Kidney glomerular epithelial cell (primary cell): Measurements from ENCODE around the gene QSER1.
"Not testable (repeated sequence)": the region's sequence is repeated elsewhere in the genome, so short reads cannot be mapped to it uniquely, and the experiment has no call there.

ENCODE experiments used
- DNase-seq: peaks from one replicate; lab custom pipeline; 2025; lab: John Stamatoyannopoulos, UW

Gene QSER1

DNA sequence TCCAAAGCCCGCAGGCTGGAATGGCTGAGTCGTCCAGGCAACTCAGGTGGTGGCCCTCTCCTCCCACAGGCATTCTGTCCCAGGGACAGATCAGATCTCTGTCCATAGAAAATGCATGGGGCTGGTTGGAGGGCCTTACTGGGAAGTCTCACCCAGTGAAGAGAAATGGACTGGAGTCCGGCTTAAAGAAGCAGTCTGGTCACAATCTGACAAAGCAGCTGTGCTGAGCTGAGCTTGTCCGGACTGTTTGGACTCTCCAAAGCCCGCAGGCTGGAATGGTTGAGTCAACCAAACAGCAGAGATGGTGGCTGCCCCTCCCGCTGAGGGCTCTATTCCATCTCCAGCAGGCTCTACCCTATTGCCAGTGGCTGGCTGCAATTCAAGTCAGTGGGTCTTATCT, 108.7 kb downstream of the QSER1 start:
- no peak for DNase-seq

DNA sequence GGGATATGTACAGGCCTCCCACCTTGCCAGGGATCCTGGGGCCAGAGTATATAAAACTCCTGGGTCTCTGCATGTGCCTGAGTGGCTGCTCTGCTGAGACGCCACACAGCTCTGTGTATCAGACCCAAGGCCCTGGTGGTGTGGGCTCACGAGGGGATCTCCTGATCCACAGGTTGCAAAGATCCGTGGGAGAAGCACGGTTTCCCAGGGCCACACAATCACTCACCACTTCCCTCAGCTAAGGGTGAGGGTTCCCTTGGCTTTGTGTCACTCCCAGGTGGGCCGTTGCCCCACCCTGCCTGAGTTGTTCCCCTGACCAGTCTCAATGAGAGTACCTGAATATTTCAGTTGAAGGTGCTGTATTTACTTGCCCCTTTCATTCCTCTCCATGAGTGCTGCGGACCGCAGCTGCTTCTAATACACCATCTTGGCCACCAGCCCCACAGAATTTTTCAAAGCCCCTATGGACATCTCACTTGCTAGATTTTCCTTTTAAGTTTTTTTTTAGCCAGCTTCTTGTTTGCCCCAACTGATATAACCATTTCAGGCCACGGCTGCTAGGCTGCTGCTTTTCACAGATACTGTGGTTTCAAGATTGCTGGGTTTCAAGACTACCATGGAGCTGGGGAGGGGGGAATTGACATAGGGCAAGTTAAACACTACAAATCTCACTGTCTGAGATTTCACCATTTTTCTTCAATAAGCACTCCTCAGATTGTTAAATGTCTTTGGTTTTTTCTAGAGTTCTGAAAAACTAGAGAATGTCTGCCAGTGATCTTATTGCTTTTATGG, 109.3 kb downstream of the QSER1 start:
- DNase-seq = no peak

GRCh38 chr11:33005175-33005574, 112.6 kb downstream of the QSER1 start:
- no peak for DNase-seq

- DNase-seq = no peak
Observed at GRCh38 chr11:33006010-33006409, 113.4 kb downstream of the QSER1 start.

- DNase-seq = no peak
Observed at GRCh38 chr11:33013755-33014154, 121.1 kb downstream of the QSER1 start.

DNA sequence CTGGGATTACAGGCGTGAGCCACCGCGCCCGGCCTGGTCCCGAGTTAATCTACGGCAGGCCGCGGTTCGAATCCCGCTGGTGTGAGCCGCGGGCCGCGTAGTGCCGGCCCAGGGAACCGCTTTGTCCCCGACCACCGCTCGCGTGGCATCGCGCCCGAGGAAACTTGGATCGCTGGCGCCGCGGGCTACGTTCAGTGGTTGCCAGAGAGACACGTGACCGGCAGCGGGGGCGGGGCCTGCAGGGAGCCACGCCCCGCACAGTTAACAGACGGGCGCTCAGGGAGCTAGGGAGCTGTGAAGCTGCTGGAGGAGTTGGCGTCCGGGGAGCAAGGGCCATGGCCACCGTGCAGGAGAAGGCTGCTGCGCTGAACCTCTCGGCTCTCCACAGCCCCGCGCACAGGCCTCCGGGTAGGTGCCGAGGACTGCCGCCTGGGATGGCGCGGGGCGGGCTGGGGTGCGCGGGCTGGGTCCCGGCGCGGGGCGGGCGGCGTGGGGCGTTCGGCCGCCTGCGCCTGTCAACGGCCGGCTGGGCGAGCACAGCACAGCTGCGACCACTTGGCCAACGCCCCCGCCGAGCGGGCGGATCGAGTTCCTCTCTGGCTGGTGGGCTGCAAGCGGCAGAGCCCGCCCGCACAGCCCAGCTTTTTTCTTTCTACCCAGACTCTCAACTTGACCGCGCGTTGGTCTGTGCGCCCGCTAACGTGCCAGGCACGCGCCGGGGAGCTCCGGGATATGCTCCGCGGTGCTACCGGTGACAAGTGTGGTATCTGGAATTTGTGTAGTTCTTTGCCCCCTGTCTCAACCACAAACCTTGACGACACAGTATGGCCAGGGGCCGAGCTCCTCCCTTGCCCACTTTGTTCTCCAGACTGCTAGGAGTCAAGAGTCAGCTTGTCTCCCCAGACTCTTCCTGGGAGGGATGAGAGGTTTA, 123.3 kb downstream of the QSER1 start, which contains the start of gene DEPDC7:
Gene DEPDC7 (plus strand): TSS at position 258 of the 931 bp plus-strand sequence. CDS start 78 bp downstream, at position 336.
- peak; percentile 51 for DNase-seq

GRCh38 chr11:33016654-33017053, 124.0 kb downstream of the QSER1 start:
- DNase-seq = no peak

DNA sequence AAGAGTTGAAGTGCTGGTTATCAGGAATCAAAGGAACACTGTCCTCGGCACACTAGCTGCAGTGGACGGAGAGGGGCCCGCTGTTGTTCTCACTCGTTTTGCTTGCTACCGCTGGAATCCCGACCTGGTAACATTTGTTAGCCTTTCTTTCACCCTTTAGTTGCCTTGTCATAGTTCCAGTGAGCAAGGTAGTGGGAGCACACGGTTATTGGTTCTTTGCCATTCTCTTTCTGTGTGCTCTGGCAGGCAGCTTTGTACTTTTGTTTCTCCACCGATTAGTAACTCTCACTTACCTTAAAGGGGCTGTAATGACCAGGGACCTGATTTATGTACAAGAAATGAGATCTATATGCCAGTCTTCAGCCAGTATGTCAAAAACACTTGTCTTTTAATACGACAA, 124.9 kb downstream of the QSER1 start:
- no peak for DNase-seq

- DNase-seq = no peak
Observed at GRCh38 chr11:33017965-33018364, 125.4 kb downstream of the QSER1 start.

DNA sequence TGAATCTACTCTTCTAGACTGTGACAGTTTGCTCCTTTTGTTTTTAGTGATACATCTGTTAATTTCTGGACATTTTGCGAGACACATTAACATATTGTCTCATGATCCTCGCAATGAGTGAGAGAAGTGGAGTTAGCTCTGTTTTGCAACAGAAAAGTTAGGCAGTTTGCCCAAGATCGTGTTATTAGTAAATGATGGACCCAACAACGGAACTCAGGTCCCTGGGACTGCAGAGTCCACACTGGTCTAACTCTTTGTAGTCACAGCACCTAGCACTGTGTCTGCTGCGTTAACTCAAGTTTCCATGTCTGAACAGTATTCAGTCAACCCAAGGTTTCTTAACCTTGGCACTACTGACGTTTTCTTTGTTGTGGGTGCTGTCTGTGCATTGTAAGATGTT, 126.2 kb downstream of the QSER1 start:
- no peak for DNase-seq

DNA sequence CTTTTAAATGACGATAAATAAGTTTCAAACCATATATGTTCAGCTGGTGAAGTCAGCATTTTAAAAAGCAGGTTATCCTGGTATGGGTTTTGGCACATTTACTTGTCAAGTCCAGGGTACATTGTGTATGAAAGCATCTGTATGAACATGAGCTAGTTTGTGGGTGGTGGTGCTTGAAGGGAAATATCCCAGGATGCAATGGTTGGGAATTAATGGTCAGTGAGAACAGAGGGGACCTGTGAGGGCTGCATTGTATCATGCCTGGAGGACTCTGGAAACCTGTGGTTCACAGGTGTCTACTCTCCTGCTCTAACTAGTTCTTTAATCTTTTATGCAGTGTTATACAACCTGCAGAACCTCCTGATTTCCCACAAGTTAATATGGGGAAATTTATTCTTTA, 128.9 kb downstream of the QSER1 start:
- DNase-seq = no peak

- DNase-seq = no peak
Observed at GRCh38 chr11:33021937-33022336, 129.3 kb downstream of the QSER1 start.

- DNase-seq = no peak
Observed at GRCh38 chr11:33025339-33025722, 132.7 kb downstream of the QSER1 start.

GRCh38 chr11:33027233-33027632, 134.6 kb downstream of the QSER1 start:
- DNase-seq = no peak

DNA sequence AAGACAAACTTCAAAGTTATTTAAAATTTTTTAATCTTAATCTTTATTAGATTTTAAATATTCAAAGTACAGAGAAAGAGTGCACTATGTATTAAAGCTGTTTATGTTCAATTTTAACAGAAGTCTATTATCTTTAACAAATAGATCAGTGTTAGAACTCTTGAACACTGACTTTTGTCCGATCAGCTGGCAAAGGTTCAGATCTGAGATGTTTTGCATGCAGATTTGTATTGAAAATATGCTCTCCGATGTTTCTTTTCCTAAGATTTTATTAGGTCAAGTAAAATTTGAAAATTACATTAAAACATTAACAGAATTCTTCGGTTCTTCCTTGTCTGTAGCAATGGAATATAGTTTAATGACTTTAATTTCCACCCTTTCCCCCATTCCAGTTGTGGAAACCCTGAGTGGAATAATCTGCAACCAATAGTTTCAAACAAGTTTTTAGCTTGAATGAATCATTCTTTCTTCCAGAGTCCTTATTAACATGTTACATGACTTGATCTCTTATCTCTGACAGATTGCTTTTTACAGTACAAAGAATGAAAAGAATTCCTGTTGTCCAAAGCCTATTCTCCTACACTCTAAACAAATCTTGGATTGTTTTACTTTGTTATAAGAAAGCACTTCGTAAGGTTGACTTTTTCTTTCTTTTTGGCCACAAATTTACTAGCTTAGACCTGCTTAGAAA, 135.4 kb downstream of the QSER1 start:
- no peak for DNase-seq

DNA sequence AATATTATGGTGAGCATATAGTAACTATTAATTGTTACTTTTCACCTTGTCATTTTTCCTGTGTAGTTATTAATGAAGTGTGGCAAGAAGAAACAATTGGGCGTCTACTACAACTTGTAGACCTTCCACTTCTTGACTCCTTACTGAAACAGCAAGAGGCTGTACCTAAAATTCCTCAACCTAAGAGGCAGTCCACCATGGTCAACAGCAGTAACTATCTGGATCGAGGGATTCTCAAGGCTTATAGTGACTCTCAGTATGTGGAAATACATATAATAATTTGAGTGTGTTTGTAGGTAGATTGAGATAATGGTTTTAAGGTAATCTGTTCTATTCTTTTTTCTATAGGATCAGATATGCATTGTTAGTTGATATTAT, 135.9 kb downstream of the QSER1 start:
- DNase-seq = no peak

DNA sequence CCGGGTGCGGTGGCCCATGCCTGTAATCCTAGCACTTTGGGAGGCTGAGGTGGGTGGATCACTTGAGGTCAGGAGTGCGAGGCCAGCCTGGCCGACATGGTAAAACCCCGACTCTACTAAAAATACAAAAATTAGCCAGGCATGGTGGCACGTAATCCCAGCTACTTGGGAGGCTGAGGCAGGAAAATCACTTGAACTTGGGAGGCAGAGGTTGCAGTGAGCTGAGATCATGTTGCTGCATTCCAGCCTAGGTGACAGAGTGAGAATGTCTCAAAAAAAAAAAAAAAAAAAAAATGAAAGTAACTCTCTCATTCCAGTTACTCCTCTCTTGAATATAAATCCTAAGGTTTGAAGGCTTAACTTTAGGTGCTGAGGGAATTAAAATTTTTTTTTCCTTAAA, 136.6 kb downstream of the QSER1 start:
- not testable (repeated sequence) for DNase-seq
